UCSD-AML1 (cell line): ENCODE measurements around the gene ZNF146.
"Not testable (repeated sequence)": the region's sequence is repeated elsewhere in the genome, so short reads cannot be mapped to it uniquely, and the experiment has no call there.

ENCODE experiments used
- DNase-seq: peaks from one replicate; lab custom pipeline; 2025; ENCODE audit not compliant: unreplicated experiment; lab: John Stamatoyannopoulos, UW

ZNF146 gene

GRCh38 chr19:36233626-36234025 lies 18.7 kb downstream of the ZNF146 start:
- not testable (repeated sequence) for DNase-seq

GRCh38 chr19:36236304-36236945 lies 21.5 kb downstream of the ZNF146 start:
- DNase-seq = no peak

GRCh38 chr19:36236946-36237310 lies 22.0 kb downstream of the ZNF146 start:
- DNase-seq = no peak

GRCh38 chr19:36244066-36244465 lies 29.2 kb downstream of the ZNF146 start:
- no peak for DNase-seq

GRCh38 chr19:36245210-36246005 lies 30.5 kb downstream of the ZNF146 start:
- no peak for DNase-seq

- no peak for DNase-seq
Measured at GRCh38 chr19:36246006-36246481, 31.1 kb downstream of the ZNF146 start.

- no peak for DNase-seq
Measured at GRCh38 chr19:36252047-36252446, 37.1 kb downstream of the ZNF146 start.

GRCh38 chr19:36254848-36255247 lies 39.9 kb downstream of the ZNF146 start:
- no peak for DNase-seq

- no peak for DNase-seq
Measured at GRCh38 chr19:36255316-36255715, 40.4 kb downstream of the ZNF146 start.

- DNase-seq = no peak
Measured at GRCh38 chr19:36256064-36256463, 41.2 kb downstream of the ZNF146 start.

- DNase-seq = no peak
Measured at GRCh38 chr19:36256853-36257519, 42.1 kb downstream of the ZNF146 start.

GRCh38 chr19:36257520-36257876 lies 42.6 kb downstream of the ZNF146 start:
- DNase-seq = no peak

- no peak for DNase-seq
Measured at GRCh38 chr19:36258028-36258875, 43.3 kb downstream of the ZNF146 start.

- DNase-seq = no peak
Measured at GRCh38 chr19:36259211-36259610, 44.3 kb downstream of the ZNF146 start.

- no peak for DNase-seq
Measured at GRCh38 chr19:36265064-36265463, 50.2 kb downstream of the ZNF146 start.

- DNase-seq = no peak
Measured at GRCh38 chr19:36265856-36266374, 51.0 kb downstream of the ZNF146 start.

- no peak for DNase-seq
Measured at GRCh38 chr19:36266375-36266961, 51.6 kb downstream of the ZNF146 start.

GRCh38 chr19:36267061-36267845 lies 52.3 kb downstream of the ZNF146 start:
- no peak for DNase-seq

GRCh38 chr19:36268081-36268480 lies 53.2 kb downstream of the ZNF146 start:
- DNase-seq = not testable (repeated sequence)

GRCh38 chr19:36268591-36268990 lies 53.7 kb downstream of the ZNF146 start:
- DNase-seq = not testable (repeated sequence)
